HG03354 (cell line): ENCODE data around the gene KRI1.
"Not testable (repeated sequence)": the region's sequence is repeated elsewhere in the genome, so short reads cannot be mapped to it uniquely, and the experiment has no call there.

Source experiments
- ATAC-seq: cut with Tn5 transposase; IDR thresholded peaks from one replicate; pipeline ENCODE4 v1.9.1; 2021; ENCODE audit warnings: mild to moderate bottlenecking; ENCODE audit not compliant: unreplicated experiment, poor library complexity, severe bottlenecking

The KRI1 gene

GRCh38 chr19:10551698-10552301 is 14.0 kb downstream of the KRI1 start:
- ATAC-seq, result no peak

- ATAC-seq, result not testable (repeated sequence)
These were observed 14.8 kb downstream of the KRI1 start for GRCh38 chr19:10551006-10551405.

- no peak for ATAC-seq
These were observed 15.5 kb downstream of the KRI1 start for GRCh38 chr19:10550336-10550735.

- no peak for ATAC-seq
These were observed 16.1 kb downstream of the KRI1 start for GRCh38 chr19:10549733-10550132.

GRCh38 chr19:10548746-10549276 is 17.0 kb downstream of the KRI1 start:
- no peak for ATAC-seq

- no peak for ATAC-seq
These were observed 19.0 kb downstream of the KRI1 start for GRCh38 chr19:10546817-10547216.

GRCh38 chr19:10544753-10545251 is 21.0 kb downstream of the KRI1 start:
- no peak for ATAC-seq

GRCh38 chr19:10544242-10544752 is 21.5 kb downstream of the KRI1 start:
- no peak for ATAC-seq

- peak; percentile 74 for ATAC-seq
These were observed 22.2 kb downstream of the KRI1 start, which contains the start of gene ATG4D for GRCh38 chr19:10543420-10544241. ATG4D (plus strand) TSS chr19:10543904; CDS start chr19:10544091, 187 bp downstream.

- no peak for ATAC-seq
These were observed 22.8 kb downstream of the KRI1 start for GRCh38 chr19:10543059-10543419.

- ATAC-seq, result not testable (repeated sequence)
These were observed 26.8 kb downstream of the KRI1 start for GRCh38 chr19:10539016-10539415.

- no peak for ATAC-seq
These were observed 27.4 kb downstream of the KRI1 start for GRCh38 chr19:10538204-10538983.

GRCh38 chr19:10537668-10538067 is 28.1 kb downstream of the KRI1 start:
- no peak for ATAC-seq

- ATAC-seq, result no peak
These were observed 30.2 kb downstream of the KRI1 start for GRCh38 chr19:10535613-10536012.

- ATAC-seq, result no peak
These were observed 32.0 kb downstream of the KRI1 start for GRCh38 chr19:10533646-10534386.

GRCh38 chr19:10532457-10532856 is 33.4 kb downstream of the KRI1 start:
- ATAC-seq, result no peak

- ATAC-seq, result not testable (repeated sequence)
These were observed 38.9 kb downstream of the KRI1 start for GRCh38 chr19:10526887-10527286.

GRCh38 chr19:10525636-10526035 is 40.2 kb downstream of the KRI1 start:
- no peak for ATAC-seq

- no peak for ATAC-seq
These were observed 42.6 kb downstream of the KRI1 start for GRCh38 chr19:10523135-10523636.
